Ascending aorta (tissue), 2 donors: ENCODE results near the gene INTS11. TPM values are rescaled to one million over a fixed set of nuclear protein-coding genes. Genes with fewer than 3 reads are reported as not detected.

Experiments used
- DNase-seq, 2 donors: peaks; one replicate each; pipeline ENCODE4 v3.0.0-alpha.2; 2019; ENCODE audit warnings: low spot score in 2 of 2
- H3K27ac ChIP-seq, 2 donors: fragments of 200-600 bp; sonication (generic); one replicate each; pipeline ENCODE4 v1.5.1; 2016 to 2017; ENCODE audit warnings: mild to moderate bottlenecking in 1 of 2
- H3K27me3 ChIP-seq: fragments of 200-600 bp; sonication (generic); one replicate; pipeline ENCODE4 v1.5.1; 2017
- H3K36me3 ChIP-seq, 2 donors: fragments of 200-600 bp; sonication (generic); one replicate each; pipeline ENCODE4 v1.5.1; 2016
- H3K4me1 ChIP-seq, 2 donors: fragments of 200-600 bp; sonication (generic); one replicate each; pipeline ENCODE4 v1.5.1; 2016 to 2017; ENCODE audit warnings: mild to moderate bottlenecking in 1 of 2
- H3K4me3 ChIP-seq, 2 donors: fragments of 200-600 bp; sonication (generic); one replicate each; pipeline ENCODE4 v1.5.1; 2016 to 2017; ENCODE audit warnings: mild to moderate bottlenecking in 1 of 2
- H3K9me3 ChIP-seq, 2 donors: fragments of 200-600 bp; sonication (generic); one replicate each; pipeline ENCODE4 v1.5.1; 2016
- intact Hi-C: fragments of 100-400 bp; cut with DNase I; formaldehyde crosslinking; loops from one replicate; pipeline ENCODE4 v1.15.1; 2023
- total RNA-seq: library from RNA; depleted of rRNA; stranded (reverse); fragments of >200 nt; gene quantifications from one replicate; pipeline ENCODE4 v1.1.0, GENCODE V29; 2016
- TF ChIP-seq, protein P1 (sequence below), 3 experiments: fragments of 200-600 bp in 2 of 3; fragments of 450-650 bp in 1 of 3; sonication (generic) in 2 of 3; IDR thresholded peaks; one replicate each; pipeline ENCODE4 v1.5.1; 2016 to 2019; ENCODE audit warnings: antibody characterized with exemption in 3 of 3, mild to moderate bottlenecking in 1 of 3, moderate library complexity in 1 of 3

INTS11 gene
- total RNA-seq, 1 donor from 2014 or later: 214 TPM

DNA sequence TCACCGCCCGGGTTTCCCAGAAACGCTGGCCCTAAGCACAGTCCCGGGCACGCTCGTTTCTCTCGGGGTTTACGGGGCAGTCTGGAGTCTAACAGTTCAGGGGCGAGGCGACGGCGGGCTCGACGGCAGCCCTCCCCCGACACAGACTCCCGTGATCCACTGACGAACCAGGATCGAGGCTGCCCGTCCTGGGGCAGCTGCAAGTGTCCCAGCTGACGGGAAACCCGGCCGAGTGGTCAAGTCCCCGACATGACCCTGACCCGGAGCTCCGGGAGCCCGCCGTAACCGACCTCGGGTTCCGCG lies 51.3 kb downstream of the INTS11 start:
- no peaks in the 10 kb centered on the region for H3K27me3 ChIP-seq
- no peaks in the 10 kb centered on the region for H3K36me3 ChIP-seq
- peak overlapping the region; percentile 97 to 98 for H3K4me3 ChIP-seq
- TF ChIP-seq, protein P1, sequence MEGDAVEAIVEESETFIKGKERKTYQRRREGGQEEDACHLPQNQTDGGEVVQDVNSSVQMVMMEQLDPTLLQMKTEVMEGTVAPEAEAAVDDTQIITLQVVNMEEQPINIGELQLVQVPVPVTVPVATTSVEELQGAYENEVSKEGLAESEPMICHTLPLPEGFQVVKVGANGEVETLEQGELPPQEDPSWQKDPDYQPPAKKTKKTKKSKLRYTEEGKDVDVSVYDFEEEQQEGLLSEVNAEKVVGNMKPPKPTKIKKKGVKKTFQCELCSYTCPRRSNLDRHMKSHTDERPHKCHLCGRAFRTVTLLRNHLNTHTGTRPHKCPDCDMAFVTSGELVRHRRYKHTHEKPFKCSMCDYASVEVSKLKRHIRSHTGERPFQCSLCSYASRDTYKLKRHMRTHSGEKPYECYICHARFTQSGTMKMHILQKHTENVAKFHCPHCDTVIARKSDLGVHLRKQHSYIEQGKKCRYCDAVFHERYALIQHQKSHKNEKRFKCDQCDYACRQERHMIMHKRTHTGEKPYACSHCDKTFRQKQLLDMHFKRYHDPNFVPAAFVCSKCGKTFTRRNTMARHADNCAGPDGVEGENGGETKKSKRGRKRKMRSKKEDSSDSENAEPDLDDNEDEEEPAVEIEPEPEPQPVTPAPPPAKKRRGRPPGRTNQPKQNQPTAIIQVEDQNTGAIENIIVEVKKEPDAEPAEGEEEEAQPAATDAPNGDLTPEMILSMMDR (IDR thresholded peaks at IDR 0.05): no peak
- no peaks in the 10 kb centered on the region for H3K9me3 ChIP-seq
- H3K4me1 ChIP-seq: peaks cover 29 to 39% of the 10 kb centered on the region in 2 donors
- peak in 1 of 2 donors; percentile 61 for DNase-seq
- intact Hi-C loops: loop anchor here (1.0 to 2.0 kb wide), 4 partner anchors 40 to 157 kb away; partner anchors contain the start of genes AURKAIP1, B3GALT6, C1orf159 and MRPL20
- peak overlapping the region; percentile 67 to 74 for H3K27ac ChIP-seq

DNA sequence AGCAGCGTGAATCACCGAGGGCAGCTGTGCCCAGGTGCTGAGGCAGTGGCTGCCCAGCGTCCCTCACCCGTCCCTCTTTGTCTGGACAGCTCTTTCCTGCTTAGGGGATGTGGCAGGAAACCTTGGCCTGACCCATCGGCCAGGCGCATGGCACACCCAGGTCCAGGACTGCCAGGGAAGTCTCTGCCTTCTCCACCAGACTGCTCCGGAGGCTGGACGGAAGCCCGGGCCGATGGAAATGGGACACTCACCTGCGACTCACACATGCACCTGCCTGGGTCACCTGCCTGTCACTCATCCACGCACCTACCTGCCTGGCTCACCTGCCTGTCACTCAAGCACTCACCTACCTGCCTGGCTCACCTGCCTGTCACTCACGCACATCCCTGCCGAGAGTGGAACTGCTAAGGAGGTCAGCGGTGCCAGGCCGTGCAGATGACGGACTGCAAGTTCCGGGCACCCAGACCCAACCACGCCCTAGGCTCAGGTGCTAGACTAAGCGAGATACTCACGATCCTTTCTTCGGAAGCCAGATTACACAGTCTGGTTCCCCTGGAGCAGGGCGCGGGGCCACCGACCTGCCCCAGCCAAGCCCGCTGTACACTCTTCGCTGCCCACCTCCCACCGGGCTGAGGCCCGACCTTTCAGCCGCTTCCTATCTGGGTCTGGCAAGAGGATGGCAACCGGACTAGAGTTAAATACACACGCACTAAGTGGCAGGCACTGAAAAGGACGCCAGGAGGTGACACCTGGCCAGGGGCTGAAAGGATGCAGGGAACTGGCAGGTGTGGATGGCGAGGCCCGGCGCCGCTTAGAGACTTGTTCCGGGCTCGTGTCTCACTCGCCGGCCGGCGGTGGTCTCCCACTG lies 51.9 kb downstream of the INTS11 start:
- Histone ChIP-seq H3K36me3 (peaks cover 4% of the 10 kb centered on the region in 2 donors), H3K9me3 (no peaks in the 10 kb centered on the region), H3K4me3 (peak overlapping the region; percentile 97 to 98), H3K27me3 (no peaks in the 10 kb centered on the region), H3K4me1 (peaks cover 29 to 39% of the 10 kb centered on the region in 2 donors), H3K27ac (peak overlapping the region in 1 of 2 donors; percentile 67)
- intact Hi-C loops: loop anchor here (1.0 to 2.0 kb wide), 4 partner anchors 40 to 156 kb away; partner anchors contain the start of genes AURKAIP1, B3GALT6, C1orf159 and MRPL20
- TF ChIP-seq, protein P1 (IDR thresholded peaks at IDR 0.05): no peak
- peak in 1 of 2 donors; percentile 63 for DNase-seq

DNA sequence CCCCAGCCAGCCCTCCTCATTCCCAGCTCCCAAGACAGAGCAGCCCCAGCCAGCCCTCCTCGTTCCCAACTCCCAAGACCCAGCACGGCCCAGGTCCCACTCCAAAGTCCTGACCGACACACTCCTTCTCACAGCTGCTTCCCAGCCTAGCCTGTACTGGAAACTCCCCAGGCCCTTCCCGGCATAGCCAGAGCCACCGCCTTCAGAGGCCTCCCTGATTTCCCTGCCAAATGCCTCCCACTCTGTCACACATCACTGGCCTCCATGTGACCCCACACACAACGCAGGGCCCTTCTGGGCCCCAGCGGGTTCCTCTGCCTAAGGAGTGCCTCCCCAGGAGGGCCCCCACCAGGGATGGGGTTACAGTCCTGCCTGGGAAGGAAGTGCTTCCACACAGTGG lies 53.6 kb downstream of the INTS11 start:
- intact Hi-C loops: no loop called here
- H3K36me3 ChIP-seq: peaks cover 9 to 21% of the 10 kb centered on the region in 2 donors
- H3K27me3 ChIP-seq: no peaks in the 10 kb centered on the region
- TF ChIP-seq, protein P1 (IDR thresholded peaks at IDR 0.05): no peak
- DNase-seq: peak in 1 of 2 donors; percentile 63
- no peak overlapping the region for H3K27ac ChIP-seq
- peaks cover 29 to 39% of the 10 kb centered on the region in 2 donors for H3K4me1 ChIP-seq
- H3K4me3 ChIP-seq: peak overlapping the region in 1 of 2 donors; percentile 97
- H3K9me3 ChIP-seq: no peaks in the 10 kb centered on the region

DNA sequence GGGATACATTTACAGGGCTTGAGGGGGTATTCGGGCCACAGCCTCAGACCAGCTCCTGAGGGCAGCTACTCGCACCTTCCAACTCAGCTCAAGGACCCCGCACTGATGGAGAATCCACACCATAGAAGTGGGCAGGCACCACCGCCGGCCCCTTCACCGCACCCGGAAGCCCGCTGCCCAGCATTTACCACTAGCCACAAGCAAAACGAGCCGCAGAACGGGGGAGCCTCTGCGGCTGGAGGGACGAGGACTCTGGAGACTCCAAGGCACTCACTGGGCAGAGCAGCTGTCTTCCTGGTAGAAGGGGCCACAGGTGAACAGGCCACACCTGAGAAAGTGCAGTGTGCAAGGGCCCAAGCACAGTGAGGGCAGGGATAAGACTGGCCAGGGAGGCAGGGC lies 56.2 kb downstream of the INTS11 start:
- H3K9me3 ChIP-seq: no peaks in the 10 kb centered on the region
- intact Hi-C loops: no loop called here
- TF ChIP-seq, protein P1 (IDR thresholded peaks at IDR 0.05): no peak
- DNase-seq: no peak
- H3K27me3 ChIP-seq: no peaks in the 10 kb centered on the region
- peaks cover 17 to 43% of the 10 kb centered on the region in 2 donors for H3K36me3 ChIP-seq
- no peak overlapping the region for H3K27ac ChIP-seq
- peaks cover 20 to 31% of the 10 kb centered on the region in 2 donors for H3K4me1 ChIP-seq
- H3K4me3 ChIP-seq: no peak overlapping the region

DNA sequence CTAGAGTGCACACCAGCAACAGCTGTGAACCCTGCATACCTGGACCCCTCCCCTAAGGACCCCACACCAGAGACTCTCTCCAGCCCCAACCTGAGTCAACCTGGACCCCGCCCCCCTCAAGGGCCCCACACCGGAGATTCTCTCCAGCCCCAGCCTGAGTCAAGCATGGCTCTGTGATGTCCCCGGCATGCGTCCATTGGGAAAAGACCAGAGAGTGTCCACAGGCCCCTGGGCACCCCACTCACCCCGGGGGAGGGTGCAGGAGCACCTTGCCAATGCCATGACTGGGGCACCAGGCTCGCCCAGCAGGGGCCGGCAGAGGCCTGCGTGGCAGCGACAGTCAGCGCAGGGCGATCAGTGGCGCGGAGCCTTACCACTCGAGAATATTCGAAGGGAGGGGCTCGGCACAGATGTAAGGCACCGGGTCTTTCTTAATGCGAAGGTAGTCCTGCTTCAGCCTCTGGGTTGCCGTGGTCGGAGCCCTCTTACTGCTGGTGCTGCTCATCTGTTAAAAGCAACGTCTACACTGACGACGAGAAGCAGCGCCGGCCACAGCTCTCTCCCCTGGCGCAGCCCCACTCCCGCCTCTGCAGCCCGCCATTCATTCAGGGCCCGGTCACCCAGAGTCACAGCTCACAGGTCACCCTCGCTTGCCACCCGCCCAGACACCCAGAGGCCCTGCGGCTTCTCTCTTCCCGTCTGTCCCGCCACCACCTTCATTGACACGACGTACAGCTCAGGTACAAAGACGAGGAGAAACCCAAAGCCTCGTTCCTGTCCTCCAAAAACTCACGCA lies 56.8 kb downstream of the INTS11 start:
- Histone ChIP-seq H3K27me3 (no peaks in the 10 kb centered on the region), H3K4me1 (peaks cover 18 to 28% of the 10 kb centered on the region in 2 donors), H3K9me3 (no peaks in the 10 kb centered on the region), H3K4me3 (no peak overlapping the region), H3K36me3 (peaks cover 23 to 49% of the 10 kb centered on the region in 2 donors), H3K27ac (no peak overlapping the region)
- DNase-seq: no peak
- intact Hi-C loops: no loop called here
- TF ChIP-seq, protein P1 (IDR thresholded peaks at IDR 0.05): no peak
